ENCODE measurements around the gene ETDA.

The ETDA gene

DNA sequence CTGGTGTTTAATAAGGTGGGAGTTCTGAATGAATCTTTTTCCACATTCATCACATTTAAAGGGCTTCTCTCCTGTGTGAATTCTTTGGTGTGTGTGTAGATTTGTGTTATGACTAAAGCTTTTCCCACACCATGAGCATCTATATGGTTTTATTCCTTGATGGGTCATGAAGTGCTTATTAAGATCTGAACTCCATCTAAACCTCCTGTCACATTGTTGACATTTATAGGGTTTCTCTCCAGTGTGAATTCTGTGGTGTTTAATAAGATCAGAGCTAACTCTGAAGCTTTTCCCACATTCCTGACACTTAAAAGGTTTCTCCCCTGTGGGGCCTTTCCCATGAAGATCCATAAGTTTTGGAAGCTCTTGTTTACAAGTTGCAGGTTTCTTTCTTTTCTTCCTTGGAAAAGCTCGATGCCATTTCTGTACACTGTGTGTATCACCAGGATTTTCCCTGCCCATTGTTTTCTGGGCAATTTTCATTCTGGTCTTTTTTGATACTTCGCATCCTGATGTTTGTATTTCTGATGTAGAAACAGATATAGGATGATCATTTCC lies 35.5 kb downstream of the ETDA start:
- H3K4me3 ChIP-seq (ENCODE audit: low read depth in 1 of 2, low read length in 2 of 2) = peak overlapping the region in 1 of 2 donors; percentile 40
- H3K9me3 ChIP-seq (ENCODE audit: control insufficient read depth in 1 of 2, low read length in 2 of 2) = peaks cover 31 to 59% of the 10 kb centered on the region in 2 donors
- H3K27ac ChIP-seq (ENCODE audit: low read length) = no peak overlapping the region
- peaks cover 0 to 43% of the 10 kb centered on the region in 2 donors for H3K36me3 ChIP-seq (ENCODE audit: control insufficient read depth in 1 of 2, insufficient read depth in 2 of 2, low read length in 2 of 2)
- H3K4me1 ChIP-seq (ENCODE audit: control insufficient read depth in 1 of 2, insufficient read depth in 2 of 2, low read length in 2 of 2) = no peaks in the 10 kb centered on the region
- no peaks in the 10 kb centered on the region for H3K27me3 ChIP-seq (ENCODE audit: low read depth, low read length)

DNA sequence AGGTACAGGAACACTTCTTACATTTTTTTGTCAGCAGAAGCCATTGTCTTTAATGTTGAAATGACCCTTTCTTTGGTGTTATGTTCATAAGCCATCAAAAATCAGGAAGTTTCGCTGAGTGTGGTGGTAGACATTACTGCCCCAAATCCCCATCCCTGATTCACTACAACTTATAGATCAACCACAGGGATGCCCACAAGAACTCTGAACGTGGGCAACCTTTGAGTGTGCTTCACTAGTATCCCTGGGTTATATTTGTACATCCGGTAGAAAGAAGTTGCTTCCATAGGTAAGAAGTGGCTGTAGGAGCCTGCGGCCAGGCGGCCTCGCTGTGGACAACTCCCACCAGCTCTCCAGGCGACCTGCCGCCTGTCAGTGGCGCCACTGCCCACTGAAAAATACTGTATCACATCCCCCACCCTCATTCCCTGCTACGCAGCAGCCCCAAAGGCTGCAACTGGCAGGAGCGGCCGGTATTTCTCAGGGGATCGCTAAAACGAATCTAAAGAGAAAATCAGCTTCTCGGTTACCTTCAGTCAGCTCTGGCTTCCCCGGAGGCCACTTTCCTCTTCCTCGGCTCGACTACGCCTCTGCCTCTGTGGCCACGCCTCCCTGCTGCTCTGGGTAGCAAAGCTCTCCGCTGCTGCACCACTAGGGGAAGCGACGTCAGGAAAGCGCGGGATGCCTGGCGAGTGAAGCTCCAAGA lies 43.5 kb downstream of the ETDA start:
- peak overlapping the region; percentile 50 to 56 for H3K4me3 ChIP-seq (ENCODE audit: low read depth in 1 of 2, low read length in 2 of 2)
- no peaks in the 10 kb centered on the region for H3K4me1 ChIP-seq (ENCODE audit: control insufficient read depth in 1 of 2, insufficient read depth in 2 of 2, low read length in 2 of 2)
- H3K27me3 ChIP-seq (ENCODE audit: low read depth, low read length) = no peaks in the 10 kb centered on the region
- H3K27ac ChIP-seq (ENCODE audit: low read length) = no peak overlapping the region
- peaks cover 0 to 6% of the 10 kb centered on the region in 2 donors for H3K9me3 ChIP-seq (ENCODE audit: control insufficient read depth in 1 of 2, low read length in 2 of 2)
- H3K36me3 ChIP-seq (ENCODE audit: control insufficient read depth in 1 of 2, insufficient read depth in 2 of 2, low read length in 2 of 2) = peaks cover 0 to 11% of the 10 kb centered on the region in 2 donors

DNA sequence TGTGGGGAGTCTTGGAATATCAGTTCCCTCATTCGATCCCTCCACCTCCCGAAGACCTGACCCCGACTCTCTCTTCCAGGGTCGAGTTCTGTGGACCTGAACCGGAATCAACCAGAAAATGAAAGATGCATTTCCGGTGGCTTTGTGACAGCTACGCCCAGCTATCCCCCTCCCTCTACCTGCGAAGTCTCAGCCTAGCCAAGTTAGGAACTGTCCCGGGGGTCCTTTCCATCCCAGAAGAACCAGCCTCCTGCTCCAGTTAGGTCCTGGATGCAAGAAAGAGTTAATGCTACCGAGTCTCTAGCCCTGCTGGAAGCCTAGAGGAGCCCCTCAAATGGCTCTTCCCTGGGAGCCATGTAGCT lies 44.1 kb downstream of the ETDA start:
- Histone ChIP-seq H3K27ac (ENCODE audit: low read length) (no peak overlapping the region), H3K4me3 (ENCODE audit: low read depth in 1 of 2, low read length in 2 of 2) (peak overlapping the region; percentile 50 to 56), H3K36me3 (ENCODE audit: control insufficient read depth in 1 of 2, insufficient read depth in 2 of 2, low read length in 2 of 2) (peaks cover 0 to 6% of the 10 kb centered on the region in 2 donors), H3K4me1 (ENCODE audit: control insufficient read depth in 1 of 2, insufficient read depth in 2 of 2, low read length in 2 of 2) (no peaks in the 10 kb centered on the region), H3K27me3 (ENCODE audit: low read depth, low read length) (no peaks in the 10 kb centered on the region), H3K9me3 (ENCODE audit: control insufficient read depth in 1 of 2, low read length in 2 of 2) (peaks cover 0 to 6% of the 10 kb centered on the region in 2 donors)

DNA sequence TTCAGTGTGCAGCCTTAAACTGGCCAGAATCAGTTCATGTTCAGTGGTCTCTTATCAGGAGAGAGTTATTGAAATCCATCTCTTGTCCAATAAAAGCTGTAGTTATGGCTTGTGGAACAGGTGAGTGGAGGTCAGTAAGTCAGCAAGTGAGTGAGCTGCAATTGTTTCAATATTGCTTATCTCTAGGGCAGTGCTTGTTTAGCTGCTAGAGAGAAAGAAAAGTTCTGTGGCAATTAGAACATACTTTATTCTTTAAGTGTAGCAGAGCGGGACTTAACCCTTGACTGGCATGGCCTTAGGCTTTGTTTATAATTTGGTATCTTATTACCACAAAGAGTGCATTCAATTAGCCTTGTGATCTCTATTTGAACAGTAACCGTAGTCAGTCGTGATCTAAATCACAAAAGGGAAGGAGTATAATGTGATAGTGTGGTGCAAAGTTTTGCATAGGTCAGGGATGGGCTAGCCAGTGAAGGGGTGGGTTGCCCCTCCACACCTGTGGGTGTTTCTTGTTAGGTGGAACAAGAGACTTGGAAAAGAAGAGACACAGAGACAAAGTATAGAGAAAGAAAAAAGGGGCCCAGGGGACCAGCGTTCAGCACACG lies 50.5 kb downstream of the ETDA start:
- H3K27me3 ChIP-seq (ENCODE audit: low read depth, low read length) = no peaks in the 10 kb centered on the region
- no peak overlapping the region for H3K4me3 ChIP-seq (ENCODE audit: low read depth in 1 of 2, low read length in 2 of 2)
- no peaks in the 10 kb centered on the region for H3K4me1 ChIP-seq (ENCODE audit: control insufficient read depth in 1 of 2, insufficient read depth in 2 of 2, low read length in 2 of 2)
- no peaks in the 10 kb centered on the region for H3K36me3 ChIP-seq (ENCODE audit: control insufficient read depth in 1 of 2, insufficient read depth in 2 of 2, low read length in 2 of 2)
- H3K9me3 ChIP-seq (ENCODE audit: control insufficient read depth in 1 of 2, low read length in 2 of 2) = no peaks in the 10 kb centered on the region
- H3K27ac ChIP-seq (ENCODE audit: low read length) = no peak overlapping the region

Data from muscle layer of duodenum (tissue), 2 donors.